ENCODE measurements around the gene RIGI.

DNA sequence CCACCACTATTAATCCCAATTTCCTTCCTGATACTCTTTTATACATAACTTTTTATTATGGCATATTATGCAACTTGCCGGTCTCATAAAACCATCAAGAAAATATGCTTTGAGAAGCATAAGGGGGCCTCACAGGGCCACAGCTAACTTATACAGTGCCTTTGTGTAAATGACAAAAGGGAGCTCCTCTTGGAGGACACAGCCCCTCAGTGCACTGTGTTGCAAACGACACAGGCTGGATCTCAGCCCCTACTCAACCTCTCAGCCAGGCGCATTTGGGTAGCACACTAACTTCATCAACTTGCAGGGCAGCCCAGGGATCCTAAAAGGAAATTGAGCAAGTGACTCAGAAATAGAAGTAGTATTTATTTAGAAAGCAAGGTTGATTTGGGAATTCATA is 35.4 kb downstream of the RIGI start:
- TF ChIP-seq, protein P1, sequence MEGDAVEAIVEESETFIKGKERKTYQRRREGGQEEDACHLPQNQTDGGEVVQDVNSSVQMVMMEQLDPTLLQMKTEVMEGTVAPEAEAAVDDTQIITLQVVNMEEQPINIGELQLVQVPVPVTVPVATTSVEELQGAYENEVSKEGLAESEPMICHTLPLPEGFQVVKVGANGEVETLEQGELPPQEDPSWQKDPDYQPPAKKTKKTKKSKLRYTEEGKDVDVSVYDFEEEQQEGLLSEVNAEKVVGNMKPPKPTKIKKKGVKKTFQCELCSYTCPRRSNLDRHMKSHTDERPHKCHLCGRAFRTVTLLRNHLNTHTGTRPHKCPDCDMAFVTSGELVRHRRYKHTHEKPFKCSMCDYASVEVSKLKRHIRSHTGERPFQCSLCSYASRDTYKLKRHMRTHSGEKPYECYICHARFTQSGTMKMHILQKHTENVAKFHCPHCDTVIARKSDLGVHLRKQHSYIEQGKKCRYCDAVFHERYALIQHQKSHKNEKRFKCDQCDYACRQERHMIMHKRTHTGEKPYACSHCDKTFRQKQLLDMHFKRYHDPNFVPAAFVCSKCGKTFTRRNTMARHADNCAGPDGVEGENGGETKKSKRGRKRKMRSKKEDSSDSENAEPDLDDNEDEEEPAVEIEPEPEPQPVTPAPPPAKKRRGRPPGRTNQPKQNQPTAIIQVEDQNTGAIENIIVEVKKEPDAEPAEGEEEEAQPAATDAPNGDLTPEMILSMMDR (IDR thresholded peaks at IDR 0.05; ENCODE audit: low read length) = no peak
- no peak for TF ChIP-seq EZH2 (optimal IDR thresholded peaks at IDR 0.05; ENCODE audit: low read depth, low read length)

All from MM.1S (cell line).